ENCODE data around the gene PCGF3. TPM values are rescaled to one million over a fixed set of nuclear protein-coding genes. Genes with fewer than 3 reads are reported as not detected.
A peak's percentile ranks its signal among the peaks of the same experiment; 100 is the strongest.

Gene PCGF3
- total RNA-seq, 4 donors from 2014 or later = 14.5 to 31.9 (median 21.6) TPM

DNA sequence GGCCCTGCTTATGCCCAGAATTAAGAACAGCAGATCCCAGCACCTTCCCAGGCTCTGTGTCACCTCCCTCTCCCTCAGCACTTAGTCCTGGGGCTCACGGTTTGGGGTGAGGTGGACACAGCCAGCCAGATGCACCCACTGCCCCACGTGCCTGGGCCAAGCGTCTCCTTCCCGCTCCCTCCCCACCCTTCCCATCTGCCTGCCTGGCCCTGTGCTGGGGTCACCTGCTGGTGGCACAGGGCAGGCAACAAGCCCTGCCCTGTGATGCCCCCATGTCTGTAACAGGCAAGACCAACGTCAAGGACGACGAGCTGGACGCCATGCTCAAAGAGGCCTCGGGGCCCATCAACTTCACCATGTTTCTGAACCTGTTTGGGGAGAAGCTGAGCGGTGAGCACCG, 26.0 kb upstream of the PCGF3 start:
- Histone ChIP-seq H3K9me3 (no peaks in the 10 kb centered on the region), H3K36me3 (no peaks in the 10 kb centered on the region), H3K4me3 (no peak overlapping the region), H3K27ac (no peak overlapping the region), H3K4me1 (peaks cover 28 to 50% of the 10 kb centered on the region in 2 donors), H3K27me3 (peaks cover 0 to 21% (median 6%) of the 10 kb centered on the region in 3 donors)
- intact Hi-C loops (cut with DNase I; ENCODE audit: low total_unique reads) = loop anchor here (10.0 kb wide), 2 partner anchors 185 to 495 kb away; partner anchors contain the start of genes PIGG, SPON2 and ZNF721
- in situ Hi-C loops (cut with MboI; ENCODE audit: low sequenced_read_pairs in 4 of 4) = loop anchor here in 1 of 4 donors (10.0 kb wide), 1 partner anchor 105 kb away; no protein-coding TSS in a partner anchor
- ATAC-seq = no peak
- no peak for TF ChIP-seq POLR2A (IDR thresholded peaks at IDR 0.05)
- TF ChIP-seq, protein P1, sequence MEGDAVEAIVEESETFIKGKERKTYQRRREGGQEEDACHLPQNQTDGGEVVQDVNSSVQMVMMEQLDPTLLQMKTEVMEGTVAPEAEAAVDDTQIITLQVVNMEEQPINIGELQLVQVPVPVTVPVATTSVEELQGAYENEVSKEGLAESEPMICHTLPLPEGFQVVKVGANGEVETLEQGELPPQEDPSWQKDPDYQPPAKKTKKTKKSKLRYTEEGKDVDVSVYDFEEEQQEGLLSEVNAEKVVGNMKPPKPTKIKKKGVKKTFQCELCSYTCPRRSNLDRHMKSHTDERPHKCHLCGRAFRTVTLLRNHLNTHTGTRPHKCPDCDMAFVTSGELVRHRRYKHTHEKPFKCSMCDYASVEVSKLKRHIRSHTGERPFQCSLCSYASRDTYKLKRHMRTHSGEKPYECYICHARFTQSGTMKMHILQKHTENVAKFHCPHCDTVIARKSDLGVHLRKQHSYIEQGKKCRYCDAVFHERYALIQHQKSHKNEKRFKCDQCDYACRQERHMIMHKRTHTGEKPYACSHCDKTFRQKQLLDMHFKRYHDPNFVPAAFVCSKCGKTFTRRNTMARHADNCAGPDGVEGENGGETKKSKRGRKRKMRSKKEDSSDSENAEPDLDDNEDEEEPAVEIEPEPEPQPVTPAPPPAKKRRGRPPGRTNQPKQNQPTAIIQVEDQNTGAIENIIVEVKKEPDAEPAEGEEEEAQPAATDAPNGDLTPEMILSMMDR (IDR thresholded peaks at IDR 0.05 in 4 of 5, conservative IDR thresholded peaks at IDR 0.05 in 1 of 5) = no peak
- no peak for DNase-seq

DNA sequence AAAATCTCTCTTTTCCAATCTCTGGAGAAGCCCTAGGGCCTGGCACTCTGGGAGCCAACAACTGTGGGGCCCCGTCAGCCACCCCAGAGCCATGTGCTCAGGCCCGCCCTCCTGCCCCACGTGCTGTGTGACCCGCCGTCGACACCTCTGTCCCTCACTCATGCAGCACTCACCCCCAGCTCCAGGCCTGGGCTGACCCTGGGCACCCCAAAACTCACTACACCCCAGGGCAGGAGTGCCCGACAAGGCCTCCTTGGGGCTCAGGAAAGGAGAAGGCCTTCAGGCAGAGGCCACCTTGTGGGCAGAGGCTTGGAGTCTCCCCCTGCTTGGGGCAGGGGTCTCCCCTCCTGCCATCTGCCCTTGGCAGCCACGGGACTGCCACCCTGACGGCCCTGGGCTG, 25.5 kb upstream of the PCGF3 start:
- Histone ChIP-seq H3K27me3 (peaks cover 0 to 21% (median 6%) of the 10 kb centered on the region in 3 donors), H3K4me1 (peaks cover 28 to 45% of the 10 kb centered on the region in 2 donors)

DNA sequence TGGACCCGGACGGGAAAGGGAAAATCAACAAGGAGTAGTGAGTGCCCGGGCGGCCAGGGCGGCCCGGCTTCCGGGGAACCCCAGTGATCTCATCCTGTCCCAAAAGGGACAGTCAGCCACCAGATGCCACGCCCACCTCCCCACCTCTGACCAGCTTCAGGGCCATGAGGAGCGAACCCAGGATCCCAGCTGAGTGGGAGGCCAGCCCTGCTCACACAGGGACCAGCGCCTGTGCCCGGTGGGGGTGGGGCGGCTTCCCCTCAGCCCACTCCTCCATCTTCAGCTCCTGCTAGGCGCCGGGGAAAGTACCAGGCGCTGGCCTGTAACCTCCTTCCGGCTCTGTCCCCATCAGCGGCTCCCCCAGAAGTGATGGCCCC, 25.1 kb upstream of the PCGF3 start:
- Histone ChIP-seq H3K4me1 (peaks cover 26 to 41% of the 10 kb centered on the region in 2 donors), H3K36me3 (no peaks in the 10 kb centered on the region), H3K27ac (peak overlapping the region in 2 of 4 donors; percentile 30 to 32), H3K4me3 (peak overlapping the region; percentile 53 to 71 (median 64)), H3K9me3 (no peaks in the 10 kb centered on the region), H3K27me3 (peaks cover 0 to 21% (median 6%) of the 10 kb centered on the region in 3 donors)
- no peak for TF ChIP-seq POLR2A (IDR thresholded peaks at IDR 0.05)
- TF ChIP-seq, protein P1 (IDR thresholded peaks at IDR 0.05 in 4 of 5, conservative IDR thresholded peaks at IDR 0.05 in 1 of 5) = no peak
- in situ Hi-C loops (cut with MboI; ENCODE audit: low sequenced_read_pairs in 4 of 4) = no loop called here
- DNase-seq (no peak), ATAC-seq (no peak)
- intact Hi-C loops (cut with DNase I; ENCODE audit: low total_unique reads) = loop anchor here (10.0 kb wide), 1 partner anchor 494 kb away; the partner anchor contains the start of gene SPON2

More for the DNA sequence above, 25.5 kb upstream of the PCGF3 start:
- Histone ChIP-seq H3K9me3 (no peaks in the 10 kb centered on the region), H3K4me3 (no peak overlapping the region), H3K27ac (peak overlapping the region in 1 of 4 donors; percentile 32), H3K36me3 (no peaks in the 10 kb centered on the region)
- TF ChIP-seq POLR2A (IDR thresholded peaks at IDR 0.05) = no peak
- TF ChIP-seq, protein P1 (IDR thresholded peaks at IDR 0.05 in 4 of 5, conservative IDR thresholded peaks at IDR 0.05 in 1 of 5) = no peak
- no peak for ATAC-seq
- DNase-seq = no peak
- intact Hi-C loops (cut with DNase I; ENCODE audit: low total_unique reads) (loop anchor here (10.0 kb wide), 1 partner anchor 495 kb away; the partner anchor contains the start of gene SPON2), in situ Hi-C loops (cut with MboI; ENCODE audit: low sequenced_read_pairs in 4 of 4) (no loop called here)

DNA sequence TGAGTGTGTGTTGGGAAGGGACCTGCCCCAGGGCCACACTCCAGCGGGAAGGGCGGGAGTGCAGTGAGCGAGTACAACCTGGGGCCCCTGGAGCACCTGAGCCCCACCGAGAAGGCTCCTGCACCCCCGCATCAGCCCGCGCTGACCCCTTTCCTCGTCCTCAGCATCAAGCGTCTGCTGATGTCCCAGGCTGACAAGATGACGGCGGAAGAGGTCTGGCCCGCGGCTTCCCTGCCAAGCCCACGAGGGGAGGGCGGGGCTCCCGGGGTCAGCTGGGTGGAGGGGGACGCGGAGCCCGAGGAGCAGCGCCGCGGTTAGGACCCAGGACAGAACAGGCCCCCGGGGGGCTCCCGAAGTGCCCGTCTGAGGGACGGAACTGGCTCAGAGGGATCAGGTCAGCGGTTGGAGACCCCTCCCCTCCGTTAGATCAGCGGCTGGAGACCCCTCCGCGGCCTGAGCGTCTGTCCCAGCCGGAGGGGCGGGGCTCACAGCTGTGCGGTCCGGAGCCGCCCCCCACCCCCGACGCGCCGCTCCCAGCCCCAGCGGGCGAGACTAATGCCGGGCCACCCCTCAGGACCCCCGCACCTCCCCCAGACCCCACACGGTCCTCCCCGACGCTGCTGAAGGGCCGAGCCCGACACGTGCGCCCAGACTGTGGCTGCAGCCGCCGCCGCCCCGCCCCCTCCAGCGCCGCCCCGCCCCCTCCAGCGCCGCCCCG, 24.5 kb upstream of the PCGF3 start:
- intact Hi-C loops (cut with DNase I; ENCODE audit: low total_unique reads) (loop anchor here (10.0 kb wide), 1 partner anchor 494 kb away; the partner anchor contains the start of gene SPON2), in situ Hi-C loops (cut with MboI; ENCODE audit: low sequenced_read_pairs in 4 of 4) (no loop called here)
- Histone ChIP-seq H3K9me3 (no peaks in the 10 kb centered on the region), H3K4me1 (peaks cover 21 to 35% of the 10 kb centered on the region in 2 donors), H3K4me3 (peak overlapping the region; percentile 53 to 71 (median 64)), H3K27me3 (peaks cover 0 to 21% (median 6%) of the 10 kb centered on the region in 3 donors), H3K27ac (peak overlapping the region in 2 of 4 donors; percentile 30 to 32), H3K36me3 (no peaks in the 10 kb centered on the region)
- ATAC-seq (peak in 1 of 2 donors; percentile 39), DNase-seq (peak in 1 of 2 donors; percentile 51)
- TF ChIP-seq, protein P1 (IDR thresholded peaks at IDR 0.05 in 4 of 5, conservative IDR thresholded peaks at IDR 0.05 in 1 of 5) = no peak
- TF ChIP-seq POLR2A (IDR thresholded peaks at IDR 0.05) = peak in 1 of 2 donors; percentile 36

All from gastrocnemius medialis (tissue), 4 donors.